Tibial nerve (tissue), 3 donors: ENCODE results near the gene VSNL1.

Experiments
- CTCF ChIP-seq, 5 experiments: fragments of 200-600 bp in 3 of 5; fragments of 450-650 bp in 2 of 5; sonication (generic) in 3 of 5; IDR thresholded peaks; one replicate each; pipeline ENCODE4 v1.5.1; 2016 to 2019; ENCODE audit warnings: antibody characterized with exemption in 5 of 5, mild to moderate bottlenecking in 3 of 5, moderate library complexity in 2 of 5
- POLR2A ChIP-seq, 2 donors: fragments of 450-650 bp; IDR thresholded peaks; one replicate each; pipeline ENCODE4 v1.6.1; 2017; ENCODE audit warnings: antibody characterized with exemption in 2 of 2, mild to moderate bottlenecking in 2 of 2, moderate library complexity in 2 of 2

DNA sequence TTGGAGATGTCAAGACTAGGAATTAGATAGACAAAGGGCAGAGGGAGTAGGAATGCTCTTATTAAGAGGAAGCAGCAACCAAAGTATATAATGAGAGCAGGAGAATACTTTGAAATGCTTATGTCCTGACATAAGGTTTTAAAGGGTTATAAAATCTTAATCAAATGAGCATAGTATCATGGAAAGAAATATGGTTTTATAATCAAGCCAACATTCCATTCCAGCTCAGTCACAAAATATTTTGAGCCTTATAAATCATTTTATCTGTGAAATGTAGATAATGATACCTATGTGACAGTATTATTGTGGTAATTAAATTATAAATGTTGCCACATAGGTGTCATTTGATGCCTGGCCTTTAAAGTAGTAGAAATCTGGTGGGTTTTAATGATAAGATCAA, 17.6 kb downstream of the VSNL1 start:
- TF ChIP-seq POLR2A (IDR thresholded peaks at IDR 0.05) (no peak), CTCF (IDR thresholded peaks at IDR 0.05) (no peak)
